HCT116 (cell line): Measurements from ENCODE around the gene BCAR3. TPM values are rescaled to one million over a fixed set of nuclear protein-coding genes. Genes with fewer than 3 reads are reported as not detected.

Source experiments
- ATAC-seq: fragments of 200-7000 bp; cut with Tn5 transposase; 2 replicates; pipeline ENCODE4 v1.9.1; 2020; ENCODE audit warnings: mild to moderate bottlenecking, moderate library complexity
- BruUV-seq: library from RNA; stranded (reverse); fragments of 400-500 nt; replicated peaks from 2 replicates; lab custom pipeline; 2021; lab: Mats Ljungman, UMichigan
- CTCF ChIA-PET: fragments of 300-600 bp; sonication (Branson Sonifier 250); formaldehyde crosslinking; loops from one replicate; lab custom pipeline; 2021; ENCODE audit warnings: antibody characterized with exemption; lab: Charles Lee
- POLR2A ChIA-PET: fragments of 300-600, 350-600 bp; sonication (Branson Sonifier 250); formaldehyde crosslinking; loops from one replicate; lab custom pipeline; 2021; ENCODE audit warnings: antibody characterized with exemption; lab: Charles Lee
- RAD21 ChIA-PET, 2 experiments: fragments of 300-600 bp; sonication (Branson Sonifier 250); formaldehyde crosslinking; loops; one replicate each; lab custom pipeline; 2023; ENCODE audit warnings: low total read pairs in 2 of 2; ENCODE audit not compliant: uncharacterized antibody in 2 of 2, unreplicated experiment in 2 of 2, low non-redundant PET in 1 of 2; lab: Charles Lee
- DNase-seq: peaks from one replicate; pipeline ENCODE4 v3.0.0-alpha.2; 2010; ENCODE audit warnings: low read depth, low spot score
- H2AFZ ChIP-seq: fragments of 200-600 bp; shearing (Covaris generic), sonication (generic); 2 replicates; pipeline ENCODE4 v1.6.1; 2017; ENCODE audit warnings: low read depth, mixed run types, mixed read lengths, antibody characterized with exemption, low read length; ENCODE audit not compliant: poor library complexity, severe bottlenecking
- H3K27ac ChIP-seq: 2 replicates; pipeline ENCODE4 v1.5.1; 2012; ENCODE audit warnings: low read depth, low read length
- H3K27me3 ChIP-seq: fragments of 200-600 bp; sonication (generic); 2 replicates; pipeline ENCODE4 v1.6.1; 2016; ENCODE audit warnings: mixed run types, low read length, mixed read lengths; ENCODE audit not compliant: insufficient read depth
- H3K36me3 ChIP-seq, 2 experiments: fragments of 200-500 bp in 1 of 2; fragments of 200-600 bp in 1 of 2; sonication (Bioruptor generic) in 1 of 2; sonication (generic) in 1 of 2; 2 replicates each; pipeline versions ENCODE4 v1.5.1 to v1.6.1; 2014 to 2016; ENCODE audit warnings: low read length in 2 of 2, inconsistent platforms in 1 of 2, mixed read lengths in 1 of 2, mixed run types in 1 of 2; ENCODE audit not compliant: insufficient read depth in 2 of 2, control insufficient read depth in 1 of 2
- H3K4me1 ChIP-seq, 2 experiments: fragments of 200-600 bp in 1 of 2; sonication (generic) in 1 of 2; 2 replicates each; pipeline versions ENCODE4 v1.5.1 to v1.6.1; 2012 to 2017; ENCODE audit warnings: low read length in 2 of 2, inconsistent platforms in 1 of 2, mild to moderate bottlenecking in 1 of 2, mixed read lengths in 1 of 2, mixed run types in 1 of 2, moderate library complexity in 1 of 2; ENCODE audit not compliant: insufficient read depth in 2 of 2, control insufficient read depth in 1 of 2
- H3K4me2 ChIP-seq: fragments of 200-600 bp; sonication (generic); 2 replicates; pipeline ENCODE4 v1.6.1; 2017; ENCODE audit warnings: mixed run types, low read length, mixed read lengths
- H3K4me3 ChIP-seq, 2 experiments: fragments of 200-600 bp in 1 of 2; sonication (generic) in 1 of 2; replicated peaks in 1 of 2; 2 replicates each; pipeline ENCODE4 v1.5.1; 2011 to 2016; ENCODE audit warnings: low read length in 2 of 2, control low read depth in 1 of 2, low read depth in 1 of 2, mild to moderate bottlenecking in 1 of 2, mixed read lengths in 1 of 2, mixed run types in 1 of 2
- H3K79me2 ChIP-seq: fragments of 200-600 bp; sonication (generic); 2 replicates; pipeline ENCODE4 v1.6.1; 2017; ENCODE audit warnings: mild to moderate bottlenecking, mixed run types, low read length, moderate library complexity, mixed read lengths; ENCODE audit not compliant: insufficient read depth
- H3K9ac ChIP-seq: fragments of 200-600 bp; sonication (generic); 2 replicates; pipeline ENCODE4 v1.6.1; 2016; ENCODE audit warnings: low read length, mixed read lengths
- H3K9me2 ChIP-seq: fragments of 200-600 bp; sonication (generic), shearing (Covaris generic); 2 replicates; pipeline ENCODE4 v1.6.1; 2017; ENCODE audit warnings: mixed run types, mild to moderate bottlenecking, moderate library complexity; ENCODE audit not compliant: insufficient read depth
- H3K9me3 ChIP-seq, 2 experiments: fragments of 200-500 bp in 1 of 2; fragments of 200-600 bp in 1 of 2; sonication (Bioruptor generic) in 1 of 2; sonication (generic) in 1 of 2; 2 replicates each; pipeline ENCODE4 v1.6.1; 2014 to 2017; ENCODE audit warnings: low read length in 2 of 2, mixed read lengths in 2 of 2, inconsistent platforms in 1 of 2, low read depth in 1 of 2, mild to moderate bottlenecking in 1 of 2, mixed run types in 1 of 2, moderate library complexity in 1 of 2; ENCODE audit not compliant: control insufficient read depth in 1 of 2, insufficient read depth in 1 of 2
- H4K20me1 ChIP-seq: fragments of 200-600 bp; sonication (generic), shearing (Covaris generic); 2 replicates; pipeline ENCODE4 v1.6.1; 2017; ENCODE audit warnings: mixed run types, mild to moderate bottlenecking, moderate library complexity; ENCODE audit not compliant: insufficient read depth
- ATF3 ChIP-seq: IDR thresholded peaks from 2 replicates; pipeline ENCODE4 v1.6.1; 2012
- CBX3 ChIP-seq: IDR thresholded peaks from 2 replicates; pipeline ENCODE4 v1.6.1; 2012; ENCODE audit warnings: low read depth
- CEBPB ChIP-seq: IDR thresholded peaks from 2 replicates; pipeline ENCODE4 v1.6.1; 2012; ENCODE audit warnings: low read depth
- CTCF ChIP-seq, 3 experiments: fragments of 200-600 bp in 1 of 3; sonication (generic) in 1 of 3; IDR thresholded peaks in 2 of 3; conservative IDR thresholded peaks in 1 of 3; 2 replicates each; pipeline ENCODE4 v1.5.1; 2012 to 2017; ENCODE audit warnings: low read depth in 2 of 3, low read length in 2 of 3, antibody characterized with exemption in 1 of 3, borderline replicate concordance in 1 of 3, control low read depth in 1 of 3, mild to moderate bottlenecking in 1 of 3, mixed read lengths in 1 of 3, mixed run types in 1 of 3, moderate library complexity in 1 of 3; ENCODE audit not compliant: insufficient read depth in 1 of 3
- EGR1 ChIP-seq: IDR thresholded peaks from 2 replicates; pipeline ENCODE4 v1.6.1; 2012; ENCODE audit warnings: low read depth
- ELF1 ChIP-seq: IDR thresholded peaks from 2 replicates; pipeline ENCODE4 v1.6.1; 2012; ENCODE audit warnings: low read depth, borderline replicate concordance
- EZH2phosphoT487 ChIP-seq: fragments of 200-600 bp; IDR thresholded peaks from 2 replicates; pipeline ENCODE4 v1.6.1; 2018; ENCODE audit warnings: antibody characterized with exemption, borderline replicate concordance
- JUND ChIP-seq: IDR thresholded peaks from 2 replicates; pipeline ENCODE4 v1.6.1; 2012
- POLR2A ChIP-seq: IDR thresholded peaks from 2 replicates; pipeline ENCODE4 v1.7.0; 2011; ENCODE audit warnings: borderline replicate concordance; ENCODE audit not compliant: insufficient read depth, insufficient read length; ENCODE audit errors: extremely low read depth
- POLR2AphosphoS5 ChIP-seq: IDR thresholded peaks from 2 replicates; pipeline ENCODE4 v1.6.1; 2011; ENCODE audit warnings: mild to moderate bottlenecking, low read depth, low read length, moderate library complexity
- RAD21 ChIP-seq: IDR thresholded peaks from 2 replicates; pipeline ENCODE4 v1.6.1; 2012; ENCODE audit warnings: low read depth, mild to moderate bottlenecking
- SIN3A ChIP-seq: IDR thresholded peaks from 2 replicates; pipeline ENCODE4 v1.6.1; 2012; ENCODE audit warnings: low read depth
- SRF ChIP-seq: IDR thresholded peaks from 2 replicates; pipeline ENCODE4 v1.6.1; 2012; ENCODE audit warnings: low read depth
- TCF7L2 ChIP-seq: IDR thresholded peaks from 2 replicates; pipeline ENCODE4 v1.7.0; 2011; ENCODE audit warnings: borderline replicate concordance, inconsistent platforms; ENCODE audit not compliant: insufficient read depth, insufficient read length; ENCODE audit errors: extremely low read depth
- YY1 ChIP-seq: IDR thresholded peaks from 2 replicates; pipeline ENCODE4 v1.6.1; 2011; ENCODE audit warnings: low read length, low read depth, moderate library complexity, mild to moderate bottlenecking; ENCODE audit not compliant: insufficient replicate concordance; ENCODE audit errors: extremely low read depth
- ZNF274 ChIP-seq: fragments of 200-500 bp; sonication (Bioruptor generic); IDR thresholded peaks from 2 replicates; pipeline ENCODE4 v1.6.1; 2014; ENCODE audit warnings: mild to moderate bottlenecking, low read depth, low read length, inconsistent platforms
- intact Hi-C: fragments of 100-400 bp; cut with micrococcal nuclease; formaldehyde crosslinking; loops from 2 replicates; pipeline ENCODE4 v1.10.0; 2022
- total RNA-seq: library from RNA; stranded (reverse); gene quantifications from one replicate; pipeline ENCODE4 v1.2.1, GENCODE V29; 2021; ENCODE audit not compliant: unreplicated experiment
- TF ChIP-seq, protein P1 (sequence below): IDR thresholded peaks from 2 replicates; pipeline ENCODE4 v1.6.1; 2011; ENCODE audit warnings: mild to moderate bottlenecking, low read length, moderate library complexity; ENCODE audit not compliant: insufficient replicate concordance; ENCODE audit errors: extremely low read depth
- TF ChIP-seq, protein P2 (sequence below): IDR thresholded peaks from 2 replicates; pipeline ENCODE4 v1.6.1; 2012

Gene BCAR3
- total RNA-seq, 1 experiment from 2014 or later = 24.5 TPM

DNA sequence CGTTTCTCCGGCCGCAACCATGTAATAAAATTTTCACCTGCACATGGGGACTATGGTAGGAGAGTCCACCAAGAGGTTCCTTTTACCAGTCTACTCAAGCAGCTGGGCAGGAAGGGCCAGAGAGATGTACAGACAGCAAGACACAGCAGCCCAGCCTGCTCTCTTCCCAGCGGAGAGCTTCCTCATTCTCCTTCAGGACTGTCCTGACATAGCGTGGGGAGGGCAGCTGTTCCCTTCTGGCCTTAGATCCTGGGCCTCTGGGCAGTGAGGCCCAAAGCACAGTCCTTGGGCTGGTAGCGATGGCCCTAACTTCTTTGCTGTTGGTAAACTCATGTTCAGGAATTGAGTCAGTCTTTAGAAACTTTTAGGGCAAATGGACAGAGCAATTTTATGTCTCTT is 89.1 kb downstream of the BCAR3 start:
- intact Hi-C loops = no loop called here
- Histone ChIP-seq H3K4me2 (no peak overlapping the region), H3K9me3 (no peaks in the 10 kb centered on the region), H3K27me3 (no peaks in the 10 kb centered on the region), H3K27ac (no peak overlapping the region), H3K36me3 (peaks cover 0 to 41% of the 10 kb centered on the region in 2 experiments; a peak in 1 of 4 replicates)
- CTCF ChIA-PET = no interaction called here
- RAD21 ChIA-PET = no interaction called here
- DNase-seq = no peak
- TF ChIP-seq POLR2AphosphoS5 (no peak), TCF7L2 (no peak), JUND (no peak), RAD21 (no peak), POLR2A (no peak), YY1 (no peak), ATF3 (no peak), CTCF (IDR thresholded peaks at IDR 0.05 in 2 of 3, conservative IDR thresholded peaks at IDR 0.05 in 1 of 3; ENCODE audit: borderline replicate concordance in 1 of 3, insufficient read depth in 1 of 3, low read depth in 2 of 3, low read length in 2 of 3) (no peak), ZNF274 (no peak), EZH2phosphoT487 (no peak), EGR1 (no peak), CEBPB (no peak), SRF (no peak), CBX3 (no peak), SIN3A (no peak), ELF1 (no peak)
- TF ChIP-seq, protein P1, sequence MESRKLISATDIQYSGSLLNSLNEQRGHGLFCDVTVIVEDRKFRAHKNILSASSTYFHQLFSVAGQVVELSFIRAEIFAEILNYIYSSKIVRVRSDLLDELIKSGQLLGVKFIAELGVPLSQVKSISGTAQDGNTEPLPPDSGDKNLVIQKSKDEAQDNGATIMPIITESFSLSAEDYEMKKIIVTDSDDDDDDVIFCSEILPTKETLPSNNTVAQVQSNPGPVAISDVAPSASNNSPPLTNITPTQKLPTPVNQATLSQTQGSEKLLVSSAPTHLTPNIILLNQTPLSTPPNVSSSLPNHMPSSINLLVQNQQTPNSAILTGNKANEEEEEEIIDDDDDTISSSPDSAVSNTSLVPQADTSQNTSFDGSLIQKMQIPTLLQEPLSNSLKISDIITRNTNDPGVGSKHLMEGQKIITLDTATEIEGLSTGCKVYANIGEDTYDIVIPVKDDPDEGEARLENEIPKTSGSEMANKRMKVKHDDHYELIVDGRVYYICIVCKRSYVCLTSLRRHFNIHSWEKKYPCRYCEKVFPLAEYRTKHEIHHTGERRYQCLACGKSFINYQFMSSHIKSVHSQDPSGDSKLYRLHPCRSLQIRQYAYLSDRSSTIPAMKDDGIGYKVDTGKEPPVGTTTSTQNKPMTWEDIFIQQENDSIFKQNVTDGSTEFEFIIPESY = no peak
- TF ChIP-seq, protein P2, sequence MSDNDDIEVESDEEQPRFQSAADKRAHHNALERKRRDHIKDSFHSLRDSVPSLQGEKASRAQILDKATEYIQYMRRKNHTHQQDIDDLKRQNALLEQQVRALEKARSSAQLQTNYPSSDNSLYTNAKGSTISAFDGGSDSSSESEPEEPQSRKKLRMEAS = no peak
- TF ChIP-seq, all 23 proteins: peak for 0
- ATAC-seq = no peak
- Histone ChIP-seq H3K4me3 (no peak overlapping the region), H4K20me1 (no peaks in the 10 kb centered on the region; the same call in 1 of the 2 replicates), H3K4me1 (peaks cover 25 to 33% of the 10 kb centered on the region in 2 experiments), H3K9ac (no peak overlapping the region), H3K9me2 (no peaks in the 10 kb centered on the region), H2AFZ (no peak overlapping the region), H3K79me2 (peaks cover 87% of the 10 kb centered on the region)
- BruUV-seq = no TSS peak
- POLR2A ChIA-PET = no interaction called here
